Parathyroid adenoma (tissue), 2 donors: Measurements from ENCODE around the gene ZACN.

Source experiments
- H2AFZ ChIP-seq: fragments of 300-600 bp; sonication (generic); one replicate; pipeline ENCODE4 v1.7.0; 2017; ENCODE audit warnings: antibody characterized with exemption, mild to moderate bottlenecking
- H3K27ac ChIP-seq: fragments of 300-600 bp; sonication (generic); one replicate; pipeline ENCODE4 v1.7.0; 2017
- H3K27me3 ChIP-seq: fragments of 300-600 bp; sonication (generic); one replicate; pipeline ENCODE4 v1.7.0; 2017; ENCODE audit warnings: low read length; ENCODE audit not compliant: control insufficient read depth, insufficient read depth
- H3K36me3 ChIP-seq: fragments of 300-600 bp; sonication (generic); one replicate; pipeline ENCODE4 v1.7.0; 2017; ENCODE audit warnings: low read length; ENCODE audit not compliant: control insufficient read depth, insufficient read depth
- H3K4me1 ChIP-seq: fragments of 300-600 bp; sonication (generic); one replicate; pipeline ENCODE4 v1.7.0; 2017; ENCODE audit warnings: control low read depth
- H3K4me2 ChIP-seq: fragments of 300-600 bp; sonication (generic); one replicate; pipeline ENCODE4 v1.7.0; 2017; ENCODE audit warnings: low read length
- H3K4me3 ChIP-seq: fragments of 300-600 bp; sonication (generic); one replicate; pipeline ENCODE4 v1.7.0; 2017; ENCODE audit warnings: low read depth, low read length
- H3K79me2 ChIP-seq: fragments of 300-600 bp; sonication (generic); one replicate; pipeline ENCODE4 v1.7.0; 2017; ENCODE audit warnings: control low read depth
- H3K9ac ChIP-seq: fragments of 300-600 bp; sonication (generic); one replicate; pipeline ENCODE4 v1.7.0; 2017; ENCODE audit warnings: mild to moderate bottlenecking
- H3K9me3 ChIP-seq: fragments of 300-600 bp; sonication (generic); one replicate; pipeline ENCODE4 v1.7.0; 2017; ENCODE audit warnings: low read length; ENCODE audit not compliant: control insufficient read depth
- TF ChIP-seq, protein P1 (sequence below): fragments of 300-600 bp; sonication (generic); IDR thresholded peaks from one replicate; pipeline ENCODE4 v1.7.0; 2017; ENCODE audit warnings: antibody characterized with exemption, mild to moderate bottlenecking
- donor health status: primary hyperparathyroidism.

The ZACN gene

GRCh38 chr17:76089680-76090516 is 10.9 kb downstream of the ZACN start:
- Histone ChIP-seq H3K9me3 (no peaks in the 10 kb centered on the region), H3K9ac (no peak overlapping the region), H3K4me2 (no peak overlapping the region), H3K27ac (no peak overlapping the region), H2AFZ (no peak overlapping the region), H3K4me1 (no peaks in the 10 kb centered on the region), H3K4me3 (no peak overlapping the region), H3K79me2 (no peaks in the 10 kb centered on the region), H3K27me3 (no peaks in the 10 kb centered on the region), H3K36me3 (no peaks in the 10 kb centered on the region)
- TF ChIP-seq, protein P1, sequence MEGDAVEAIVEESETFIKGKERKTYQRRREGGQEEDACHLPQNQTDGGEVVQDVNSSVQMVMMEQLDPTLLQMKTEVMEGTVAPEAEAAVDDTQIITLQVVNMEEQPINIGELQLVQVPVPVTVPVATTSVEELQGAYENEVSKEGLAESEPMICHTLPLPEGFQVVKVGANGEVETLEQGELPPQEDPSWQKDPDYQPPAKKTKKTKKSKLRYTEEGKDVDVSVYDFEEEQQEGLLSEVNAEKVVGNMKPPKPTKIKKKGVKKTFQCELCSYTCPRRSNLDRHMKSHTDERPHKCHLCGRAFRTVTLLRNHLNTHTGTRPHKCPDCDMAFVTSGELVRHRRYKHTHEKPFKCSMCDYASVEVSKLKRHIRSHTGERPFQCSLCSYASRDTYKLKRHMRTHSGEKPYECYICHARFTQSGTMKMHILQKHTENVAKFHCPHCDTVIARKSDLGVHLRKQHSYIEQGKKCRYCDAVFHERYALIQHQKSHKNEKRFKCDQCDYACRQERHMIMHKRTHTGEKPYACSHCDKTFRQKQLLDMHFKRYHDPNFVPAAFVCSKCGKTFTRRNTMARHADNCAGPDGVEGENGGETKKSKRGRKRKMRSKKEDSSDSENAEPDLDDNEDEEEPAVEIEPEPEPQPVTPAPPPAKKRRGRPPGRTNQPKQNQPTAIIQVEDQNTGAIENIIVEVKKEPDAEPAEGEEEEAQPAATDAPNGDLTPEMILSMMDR = no peak

- H3K79me2 ChIP-seq = no peaks in the 10 kb centered on the region
- no peaks in the 10 kb centered on the region for H3K9me3 ChIP-seq
- TF ChIP-seq, protein P1 = no peak
- no peaks in the 10 kb centered on the region for H3K36me3 ChIP-seq
- no peak overlapping the region for H3K9ac ChIP-seq
- no peak overlapping the region for H3K4me2 ChIP-seq
- no peaks in the 10 kb centered on the region for H3K4me1 ChIP-seq
- no peak overlapping the region for H3K4me3 ChIP-seq
- H3K27me3 ChIP-seq = no peaks in the 10 kb centered on the region
- no peak overlapping the region for H2AFZ ChIP-seq
- H3K27ac ChIP-seq = no peak overlapping the region
Observed at GRCh38 chr17:76090517-76091129, 11.6 kb downstream of the ZACN start.

DNA sequence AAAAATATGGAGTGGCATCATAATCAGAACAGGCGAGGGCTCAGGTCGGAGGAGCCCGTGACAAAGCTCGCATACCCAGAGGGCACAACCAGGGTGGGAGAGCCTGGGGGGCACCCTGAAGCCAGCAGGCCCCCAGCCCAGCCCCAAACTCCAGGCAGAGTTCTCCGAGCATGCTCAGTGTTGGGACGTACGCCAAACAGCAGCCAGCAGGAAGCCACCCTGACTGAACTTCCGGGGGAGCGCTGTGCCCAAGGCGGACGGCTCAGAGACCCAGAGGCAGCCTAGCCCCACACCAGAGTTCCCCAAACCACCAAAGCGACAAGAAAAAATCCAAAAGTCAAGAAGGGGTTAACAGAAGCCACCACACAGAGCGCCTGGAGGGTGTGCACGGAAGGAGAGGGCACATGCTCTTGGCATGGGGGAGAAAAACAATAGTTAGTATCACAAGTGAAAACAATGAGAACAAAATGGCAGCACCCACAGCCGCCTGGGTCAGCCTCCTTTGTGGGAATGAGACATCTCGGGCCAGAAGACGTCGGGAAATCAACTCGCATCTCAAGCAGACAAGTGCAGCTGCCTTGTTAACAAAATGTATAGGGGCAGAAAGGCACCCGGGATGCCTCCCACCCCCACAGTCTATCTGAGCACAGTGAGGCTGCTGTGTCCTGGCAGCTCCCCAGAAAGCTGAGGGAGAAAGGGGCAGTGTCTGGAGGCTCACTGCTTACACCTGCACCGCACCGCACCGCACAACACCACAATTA is 12.7 kb downstream of the ZACN start:
- Histone ChIP-seq H3K4me1 (no peaks in the 10 kb centered on the region), H3K36me3 (no peaks in the 10 kb centered on the region), H3K27me3 (no peaks in the 10 kb centered on the region), H3K9me3 (no peaks in the 10 kb centered on the region), H3K4me2 (no peak overlapping the region), H3K27ac (no peak overlapping the region), H2AFZ (no peak overlapping the region), H3K4me3 (no peak overlapping the region), H3K79me2 (no peaks in the 10 kb centered on the region), H3K9ac (no peak overlapping the region)
- TF ChIP-seq, protein P1 = no peak

DNA sequence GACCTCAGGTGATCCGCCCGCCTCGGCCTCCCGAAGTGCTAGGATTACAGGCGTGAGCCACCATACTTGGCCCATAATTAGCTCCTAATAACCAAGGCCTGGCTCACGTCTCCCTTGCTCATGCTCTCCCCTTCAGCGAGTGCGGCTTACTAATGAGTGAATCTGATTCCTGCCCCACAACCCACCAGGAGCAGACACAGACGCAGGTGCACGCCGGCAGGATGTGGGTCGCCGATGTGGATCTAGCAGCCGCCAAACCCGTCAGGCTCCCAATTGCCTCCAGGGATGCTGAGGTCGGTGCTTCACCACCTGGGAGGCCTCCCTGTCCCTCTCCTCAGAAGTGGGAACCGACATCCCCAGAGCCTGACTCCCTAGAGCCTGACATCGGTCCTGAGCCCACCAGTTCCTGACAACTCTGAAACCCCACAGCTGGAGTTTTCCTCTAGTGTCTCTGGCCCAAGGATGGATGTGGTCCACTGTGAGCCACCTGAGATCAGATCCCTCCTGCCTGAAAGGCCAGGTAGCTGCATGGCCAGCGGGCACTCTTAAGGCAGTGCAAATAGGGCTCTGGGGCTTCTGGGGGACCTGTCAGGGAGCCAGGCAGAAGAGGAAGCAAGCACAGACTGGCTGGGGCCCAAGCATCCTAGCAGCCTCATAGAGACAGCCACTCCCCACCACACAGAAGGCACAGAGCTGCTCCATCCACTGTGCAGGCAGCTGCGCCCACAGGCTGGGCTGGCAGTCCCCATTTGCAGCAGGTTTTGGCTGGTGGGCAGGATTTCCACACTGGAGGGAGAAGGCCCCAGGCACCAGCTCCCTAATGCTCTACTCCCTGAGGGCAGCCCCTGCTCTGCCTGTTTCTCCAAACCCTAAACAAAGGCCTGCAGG is 13.8 kb downstream of the ZACN start:
- H3K36me3 ChIP-seq = no peaks in the 10 kb centered on the region
- TF ChIP-seq, protein P1 = no peak
- H3K9me3 ChIP-seq = no peaks in the 10 kb centered on the region
- H3K4me3 ChIP-seq = no peak overlapping the region
- no peaks in the 10 kb centered on the region for H3K79me2 ChIP-seq
- no peaks in the 10 kb centered on the region for H3K27me3 ChIP-seq
- H2AFZ ChIP-seq = no peak overlapping the region
- no peak overlapping the region for H3K4me2 ChIP-seq
- no peak overlapping the region for H3K9ac ChIP-seq
- no peak overlapping the region for H3K27ac ChIP-seq
- no peaks in the 10 kb centered on the region for H3K4me1 ChIP-seq
